ENCODE measurements around the gene TEX44.

DNA sequence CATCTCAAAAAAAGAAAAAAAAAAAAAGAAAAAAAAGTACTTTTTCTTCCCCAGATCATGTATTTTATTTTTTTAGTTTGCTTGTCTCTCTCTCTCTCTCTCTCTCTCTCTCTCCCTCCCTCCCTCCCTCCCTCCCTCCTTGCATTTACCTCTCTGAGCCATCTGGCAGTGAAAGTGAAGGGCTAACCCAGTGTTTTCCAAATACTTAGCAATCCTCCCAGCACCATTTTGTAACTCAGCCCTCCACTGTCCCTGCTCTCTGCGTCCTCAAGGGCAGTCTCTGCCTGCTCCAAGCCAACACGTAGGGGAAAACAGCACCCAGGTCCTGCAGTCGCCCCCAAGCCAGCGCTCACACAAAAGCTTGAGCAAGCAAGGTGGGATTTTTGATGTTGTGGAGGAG lies 19.6 kb upstream of the TEX44 start:
- TF ChIP-seq, protein P1, sequence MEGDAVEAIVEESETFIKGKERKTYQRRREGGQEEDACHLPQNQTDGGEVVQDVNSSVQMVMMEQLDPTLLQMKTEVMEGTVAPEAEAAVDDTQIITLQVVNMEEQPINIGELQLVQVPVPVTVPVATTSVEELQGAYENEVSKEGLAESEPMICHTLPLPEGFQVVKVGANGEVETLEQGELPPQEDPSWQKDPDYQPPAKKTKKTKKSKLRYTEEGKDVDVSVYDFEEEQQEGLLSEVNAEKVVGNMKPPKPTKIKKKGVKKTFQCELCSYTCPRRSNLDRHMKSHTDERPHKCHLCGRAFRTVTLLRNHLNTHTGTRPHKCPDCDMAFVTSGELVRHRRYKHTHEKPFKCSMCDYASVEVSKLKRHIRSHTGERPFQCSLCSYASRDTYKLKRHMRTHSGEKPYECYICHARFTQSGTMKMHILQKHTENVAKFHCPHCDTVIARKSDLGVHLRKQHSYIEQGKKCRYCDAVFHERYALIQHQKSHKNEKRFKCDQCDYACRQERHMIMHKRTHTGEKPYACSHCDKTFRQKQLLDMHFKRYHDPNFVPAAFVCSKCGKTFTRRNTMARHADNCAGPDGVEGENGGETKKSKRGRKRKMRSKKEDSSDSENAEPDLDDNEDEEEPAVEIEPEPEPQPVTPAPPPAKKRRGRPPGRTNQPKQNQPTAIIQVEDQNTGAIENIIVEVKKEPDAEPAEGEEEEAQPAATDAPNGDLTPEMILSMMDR (IDR thresholded peaks at IDR 0.05; ENCODE audit: low read length) = no peak
- no peak for TF ChIP-seq EZH2 (IDR thresholded peaks at IDR 0.05; ENCODE audit: borderline replicate concordance, low read length)
